OCI-LY7 (cell line): Measurements from ENCODE around the gene VEGFC.

Experiments
- EZH2phosphoT487 ChIP-seq: fragments of 200-600 bp; sonication (generic); IDR thresholded peaks from 2 replicates; pipeline ENCODE4 v1.6.1; 2018; ENCODE audit warnings: low read depth, borderline replicate concordance, mild to moderate bottlenecking, mixed run types, antibody characterized with exemption, low read length, moderate library complexity, mixed read lengths
- TF ChIP-seq, protein P1 (sequence below): fragments of 200-600 bp; sonication (generic); conservative IDR thresholded peaks from 2 replicates; pipeline ENCODE4 v1.5.1; 2014; ENCODE audit warnings: mild to moderate bottlenecking, antibody characterized with exemption, low read length, moderate library complexity, mixed read lengths

DNA sequence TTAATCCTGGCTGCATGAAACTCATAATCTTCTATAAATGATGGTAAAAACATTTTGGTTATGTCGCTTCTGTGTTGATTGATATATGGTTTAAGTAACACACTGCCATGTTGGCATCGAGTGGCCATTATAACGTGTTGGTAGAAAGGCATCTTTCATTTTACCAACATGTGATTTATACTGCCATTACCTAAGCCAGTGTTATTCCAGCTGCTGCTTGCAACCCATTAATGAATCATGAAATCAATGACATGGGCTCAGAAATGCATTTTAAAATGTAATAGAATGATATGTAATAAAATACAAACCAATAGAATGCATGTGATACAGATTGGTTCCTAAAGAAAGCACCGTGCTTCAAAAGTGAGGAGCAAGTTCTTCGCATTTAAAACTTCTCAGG is 102.0 kb downstream of the VEGFC start:
- TF ChIP-seq, protein P1, sequence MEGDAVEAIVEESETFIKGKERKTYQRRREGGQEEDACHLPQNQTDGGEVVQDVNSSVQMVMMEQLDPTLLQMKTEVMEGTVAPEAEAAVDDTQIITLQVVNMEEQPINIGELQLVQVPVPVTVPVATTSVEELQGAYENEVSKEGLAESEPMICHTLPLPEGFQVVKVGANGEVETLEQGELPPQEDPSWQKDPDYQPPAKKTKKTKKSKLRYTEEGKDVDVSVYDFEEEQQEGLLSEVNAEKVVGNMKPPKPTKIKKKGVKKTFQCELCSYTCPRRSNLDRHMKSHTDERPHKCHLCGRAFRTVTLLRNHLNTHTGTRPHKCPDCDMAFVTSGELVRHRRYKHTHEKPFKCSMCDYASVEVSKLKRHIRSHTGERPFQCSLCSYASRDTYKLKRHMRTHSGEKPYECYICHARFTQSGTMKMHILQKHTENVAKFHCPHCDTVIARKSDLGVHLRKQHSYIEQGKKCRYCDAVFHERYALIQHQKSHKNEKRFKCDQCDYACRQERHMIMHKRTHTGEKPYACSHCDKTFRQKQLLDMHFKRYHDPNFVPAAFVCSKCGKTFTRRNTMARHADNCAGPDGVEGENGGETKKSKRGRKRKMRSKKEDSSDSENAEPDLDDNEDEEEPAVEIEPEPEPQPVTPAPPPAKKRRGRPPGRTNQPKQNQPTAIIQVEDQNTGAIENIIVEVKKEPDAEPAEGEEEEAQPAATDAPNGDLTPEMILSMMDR, result no peak
- TF ChIP-seq EZH2phosphoT487, result no peak
